GM12864 (cell line): ENCODE measurements around the gene GFOD1.
"Not testable (repeated sequence)": the region's sequence is repeated elsewhere in the genome, so short reads cannot be mapped to it uniquely, and the experiment has no call there.

Experiments used
- DNase-seq: peaks from one replicate; pipeline ENCODE4 v3.0.0-alpha.2; 2011; ENCODE audit warnings: low read depth
- H3K4me3 ChIP-seq: 2 replicates; pipeline ENCODE4 v1.5.1; 2011; ENCODE audit warnings: mild to moderate bottlenecking, low read depth, low read length, control low read depth
- TF ChIP-seq, protein P1 (sequence below): IDR thresholded peaks from 2 replicates; pipeline ENCODE4 v1.5.1; 2011; ENCODE audit warnings: low read depth, mild to moderate bottlenecking, moderate library complexity, low read length, control low read depth, inconsistent platforms; ENCODE audit errors: missing control alignments

The GFOD1 gene

DNA sequence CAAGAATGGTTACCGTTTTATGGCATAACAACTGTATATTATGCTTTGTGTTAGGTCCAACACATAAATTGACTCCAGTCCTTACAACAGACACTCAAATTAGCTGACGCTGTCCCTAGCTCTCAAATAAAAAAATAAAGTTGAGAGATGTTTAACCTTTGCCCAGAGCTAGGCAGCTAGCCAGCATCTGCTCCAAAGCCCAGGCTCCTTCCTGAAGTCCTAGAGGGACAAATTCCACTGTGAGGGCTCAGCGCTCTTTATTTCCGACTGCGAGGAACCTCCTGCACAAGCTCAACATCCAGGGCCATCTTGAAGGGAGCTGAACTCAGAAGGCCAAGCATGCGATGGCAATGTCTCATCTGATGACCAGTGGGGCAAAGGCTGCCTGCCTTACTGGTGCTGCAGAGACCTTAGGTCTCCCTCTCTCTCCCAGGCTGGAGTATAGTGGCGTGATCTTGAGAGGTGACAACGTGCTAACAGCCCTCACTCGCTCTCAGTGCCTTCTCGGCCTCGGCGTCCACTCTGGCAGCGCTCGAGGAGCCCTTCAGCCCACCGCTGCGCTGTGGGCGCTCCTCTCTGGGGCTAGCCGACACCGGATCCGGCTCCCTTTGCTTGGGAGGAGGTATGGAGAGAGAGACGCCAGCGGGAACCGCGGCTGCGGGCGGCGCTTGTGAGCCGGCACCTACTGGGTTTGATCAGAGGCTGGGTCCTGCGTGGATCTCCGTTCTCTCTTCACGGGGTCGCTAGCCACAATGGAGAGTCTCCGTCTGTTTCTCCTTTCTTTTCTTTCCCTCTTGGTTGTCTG is 24.7 kb upstream of the GFOD1 start:
- H3K4me3 ChIP-seq: no peak overlapping the region
- DNase-seq: no peak
- TF ChIP-seq, protein P1, sequence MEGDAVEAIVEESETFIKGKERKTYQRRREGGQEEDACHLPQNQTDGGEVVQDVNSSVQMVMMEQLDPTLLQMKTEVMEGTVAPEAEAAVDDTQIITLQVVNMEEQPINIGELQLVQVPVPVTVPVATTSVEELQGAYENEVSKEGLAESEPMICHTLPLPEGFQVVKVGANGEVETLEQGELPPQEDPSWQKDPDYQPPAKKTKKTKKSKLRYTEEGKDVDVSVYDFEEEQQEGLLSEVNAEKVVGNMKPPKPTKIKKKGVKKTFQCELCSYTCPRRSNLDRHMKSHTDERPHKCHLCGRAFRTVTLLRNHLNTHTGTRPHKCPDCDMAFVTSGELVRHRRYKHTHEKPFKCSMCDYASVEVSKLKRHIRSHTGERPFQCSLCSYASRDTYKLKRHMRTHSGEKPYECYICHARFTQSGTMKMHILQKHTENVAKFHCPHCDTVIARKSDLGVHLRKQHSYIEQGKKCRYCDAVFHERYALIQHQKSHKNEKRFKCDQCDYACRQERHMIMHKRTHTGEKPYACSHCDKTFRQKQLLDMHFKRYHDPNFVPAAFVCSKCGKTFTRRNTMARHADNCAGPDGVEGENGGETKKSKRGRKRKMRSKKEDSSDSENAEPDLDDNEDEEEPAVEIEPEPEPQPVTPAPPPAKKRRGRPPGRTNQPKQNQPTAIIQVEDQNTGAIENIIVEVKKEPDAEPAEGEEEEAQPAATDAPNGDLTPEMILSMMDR: no peak

DNA sequence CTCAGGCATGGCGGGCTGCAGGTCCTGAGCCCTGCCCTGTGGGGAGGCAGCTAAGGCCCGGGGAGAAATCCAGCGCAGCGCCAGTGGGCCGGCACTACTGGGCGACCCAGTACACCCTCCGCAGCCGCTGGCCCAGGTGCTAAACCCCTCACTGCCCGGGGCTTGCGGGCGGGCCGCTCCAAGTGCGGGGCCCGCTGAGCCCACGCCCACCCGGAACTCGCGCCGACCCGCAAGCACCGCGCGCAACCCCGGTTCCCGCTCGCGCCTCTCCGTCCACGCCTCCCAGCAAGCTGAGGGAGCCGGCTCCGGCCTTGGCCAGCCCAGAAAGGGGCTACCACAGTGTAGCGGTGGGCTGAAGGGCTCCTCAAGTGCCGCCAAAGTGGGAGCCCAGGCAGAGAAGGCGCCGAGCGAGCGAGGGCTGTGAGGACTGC is 23.8 kb upstream of the GFOD1 start:
- not testable (repeated sequence) for DNase-seq, H3K4me3 ChIP-seq

DNA sequence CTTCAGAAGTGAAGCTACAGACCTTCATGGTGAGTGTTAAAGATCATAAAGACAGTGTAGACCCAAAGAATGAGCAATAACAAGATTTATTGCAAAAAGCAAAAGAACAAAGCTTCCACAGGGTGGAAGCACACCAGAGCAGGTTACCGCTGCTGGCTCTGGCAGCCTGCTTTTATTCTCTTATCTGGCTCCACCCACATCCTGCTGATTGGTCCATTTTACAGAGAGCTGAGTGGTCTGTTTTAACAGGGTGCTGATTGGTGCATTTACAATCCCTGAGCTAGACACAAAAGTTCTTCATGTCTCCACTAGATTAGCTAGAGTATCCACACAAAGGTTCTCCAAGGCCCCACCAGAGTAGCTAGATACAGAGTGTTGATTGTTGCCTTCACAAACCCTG is 23.0 kb upstream of the GFOD1 start:
- DNase-seq, H3K4me3 ChIP-seq: not testable (repeated sequence)

DNA sequence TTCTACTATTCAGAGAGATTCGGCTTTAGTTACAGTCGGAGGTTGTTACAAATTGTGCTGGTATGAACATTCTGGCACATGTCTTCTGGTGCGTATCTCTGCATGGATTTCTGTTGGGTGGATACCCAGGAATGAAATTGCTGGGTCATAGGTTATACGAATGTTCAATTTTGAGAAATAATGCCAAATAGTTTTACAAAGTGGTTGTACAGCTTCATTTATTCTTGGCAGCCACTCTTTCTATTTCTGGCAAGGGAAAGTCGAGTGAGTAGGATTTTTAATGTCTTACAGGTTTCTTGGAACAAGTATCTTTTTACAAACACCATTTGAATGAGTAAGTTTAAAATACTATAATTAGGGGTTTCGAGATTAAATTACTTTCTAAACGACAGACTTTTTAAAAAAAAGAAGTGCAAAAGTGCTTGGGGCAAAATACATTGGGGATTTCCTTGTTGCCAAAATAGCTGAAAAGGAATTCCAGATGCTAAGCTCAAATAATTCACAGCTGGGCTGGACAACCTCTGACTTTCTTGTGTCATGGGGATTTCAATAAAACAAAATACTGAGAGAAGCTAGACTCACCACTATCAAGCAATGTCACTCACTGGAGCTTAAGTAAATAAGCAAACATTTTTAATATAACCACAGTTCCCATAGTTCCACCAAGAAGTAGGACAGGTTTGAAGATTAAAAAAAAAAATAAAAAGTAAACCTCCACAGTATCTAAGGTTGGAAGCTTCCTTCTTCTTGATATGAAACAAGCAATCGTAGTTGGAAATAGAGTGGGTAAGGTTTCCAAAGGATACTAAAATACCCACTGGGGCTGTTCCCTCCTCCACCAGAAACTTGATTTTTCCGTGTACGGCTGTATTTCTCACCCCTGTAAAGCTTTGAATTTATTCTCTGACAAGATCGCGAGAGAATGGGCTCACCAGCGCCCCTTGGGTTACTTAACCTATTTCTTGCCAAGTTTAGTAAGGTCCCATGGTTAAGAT is 21.6 kb upstream of the GFOD1 start:
- no peak for DNase-seq
- TF ChIP-seq, protein P1: no peak

DNA sequence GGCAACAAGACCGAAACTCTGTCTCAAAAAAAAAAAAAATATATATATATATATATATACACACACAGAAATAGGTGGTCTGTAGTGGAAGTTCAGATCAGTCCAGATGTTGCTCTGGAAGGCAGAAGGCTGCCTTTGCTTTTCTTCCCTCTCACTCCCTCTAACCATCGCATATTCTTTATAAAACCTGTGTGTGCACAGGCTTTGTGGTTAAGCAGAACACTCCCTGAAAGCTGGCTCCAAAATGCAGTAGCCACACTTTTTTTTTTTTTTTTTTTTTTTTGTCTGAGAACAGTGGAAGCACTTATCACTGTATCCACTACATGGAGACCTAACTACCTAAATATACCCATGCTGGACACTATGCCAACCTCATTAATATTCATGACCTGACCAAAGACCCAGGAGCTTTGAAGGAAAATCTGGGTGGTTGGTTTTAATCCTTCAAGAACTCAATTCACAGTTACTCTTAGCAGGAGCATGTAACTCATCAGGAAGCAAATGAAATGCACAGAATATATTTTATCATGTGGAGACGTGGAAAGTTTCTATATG is 20.0 kb upstream of the GFOD1 start:
- TF ChIP-seq, protein P1: no peak
- DNase-seq: no peak
- H3K4me3 ChIP-seq: no peak overlapping the region

More for the DNA sequence above, 21.6 kb upstream of the GFOD1 start:
- no peak overlapping the region for H3K4me3 ChIP-seq

DNA sequence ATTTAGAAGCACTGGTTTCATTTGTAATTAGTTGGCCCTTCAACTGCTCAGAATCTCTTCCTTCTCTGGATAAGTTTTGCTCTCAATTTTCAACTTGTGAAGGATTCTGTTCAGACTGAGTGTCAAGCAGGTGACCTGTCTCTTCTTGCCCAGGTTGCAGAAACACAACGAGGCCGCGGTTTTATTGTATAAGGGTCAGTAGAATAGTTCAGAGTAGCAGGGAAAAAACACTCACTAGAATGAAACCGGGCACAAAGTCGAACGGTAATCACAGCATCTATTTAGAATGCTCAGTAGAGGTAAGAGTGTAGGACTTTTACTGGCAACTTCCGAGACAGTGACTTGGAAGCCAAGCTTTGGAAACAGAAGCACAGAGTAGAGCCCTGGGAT is 17.9 kb upstream of the GFOD1 start:
- H3K4me3 ChIP-seq: no peak overlapping the region
- TF ChIP-seq, protein P1: no peak
- no peak for DNase-seq

DNA sequence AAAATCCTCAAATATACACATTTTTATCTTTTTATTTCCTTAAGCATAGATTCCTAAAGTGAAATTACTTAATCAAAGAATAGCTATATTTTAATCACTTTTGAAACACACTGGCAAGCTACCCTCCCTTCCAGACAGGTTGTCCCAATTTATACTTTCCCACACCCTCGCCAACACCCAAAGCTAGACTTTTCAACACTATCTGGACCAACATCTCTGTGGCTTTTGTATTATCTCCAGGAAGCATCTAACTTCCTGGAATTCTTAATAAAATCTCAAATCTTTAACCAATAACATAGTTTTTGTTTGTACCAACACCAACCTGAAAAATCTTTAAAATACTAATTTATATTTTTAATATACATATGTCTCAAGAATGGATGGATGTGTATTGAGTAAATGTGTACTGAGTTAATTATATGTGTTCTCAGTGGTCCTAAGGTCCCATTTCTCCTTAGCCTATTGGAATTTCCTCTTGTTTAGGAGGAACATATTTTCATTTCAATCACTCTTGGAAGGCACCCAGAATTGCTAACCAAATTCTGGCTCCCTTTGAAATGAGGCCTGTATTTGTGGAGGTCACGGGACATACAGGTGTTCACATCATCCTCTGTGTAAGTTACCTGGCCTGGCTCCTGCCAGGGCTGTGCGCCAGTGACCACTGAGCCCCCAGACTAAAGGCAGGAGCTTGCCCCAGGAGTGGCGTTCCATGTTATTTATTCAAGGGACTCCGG is 17.4 kb upstream of the GFOD1 start:
- H3K4me3 ChIP-seq: no peak overlapping the region
- TF ChIP-seq, protein P1: no peak
- no peak for DNase-seq
